A549 (cell line): Measurements from ENCODE around the gene NAV2.
A peak's percentile ranks its signal among the peaks of the same experiment; 100 is the strongest.

Source experiments
- BHLHE40 ChIP-seq: IDR thresholded peaks from 2 replicates; pipeline ENCODE4 v1.6.1; 2012; ENCODE audit warnings: low read depth, low read length, inconsistent platforms
- CHD2 ChIP-seq: fragments of 150-350 bp; IDR thresholded peaks from 2 replicates; pipeline ENCODE4 v1.6.1; 2014; ENCODE audit warnings: low read length; ENCODE audit not compliant: partially characterized antibody
- POLR2A ChIP-seq: IDR thresholded peaks from 2 replicates; pipeline ENCODE4 v1.6.1; 2012; ENCODE audit warnings: mild to moderate bottlenecking, low read length
- POLR2AphosphoS2 ChIP-seq: conservative IDR thresholded peaks from 2 replicates; pipeline ENCODE4 v1.6.1; 2012; ENCODE audit warnings: low read length, improper control_type of control experiment, inconsistent platforms
- TF ChIP-seq, protein P1 (sequence below): fragments of >200 bp; sonication (Bioruptor Twin); formaldehyde crosslinking; IDR thresholded peaks from 3 replicates; pipeline ENCODE4 v1.5.1; 2016
- TF ChIP-seq, protein P2 (sequence below): fragments of 450-650 bp; IDR thresholded peaks from 2 replicates; pipeline ENCODE4 v1.6.1; 2014; ENCODE audit warnings: antibody characterized with exemption

DNA sequence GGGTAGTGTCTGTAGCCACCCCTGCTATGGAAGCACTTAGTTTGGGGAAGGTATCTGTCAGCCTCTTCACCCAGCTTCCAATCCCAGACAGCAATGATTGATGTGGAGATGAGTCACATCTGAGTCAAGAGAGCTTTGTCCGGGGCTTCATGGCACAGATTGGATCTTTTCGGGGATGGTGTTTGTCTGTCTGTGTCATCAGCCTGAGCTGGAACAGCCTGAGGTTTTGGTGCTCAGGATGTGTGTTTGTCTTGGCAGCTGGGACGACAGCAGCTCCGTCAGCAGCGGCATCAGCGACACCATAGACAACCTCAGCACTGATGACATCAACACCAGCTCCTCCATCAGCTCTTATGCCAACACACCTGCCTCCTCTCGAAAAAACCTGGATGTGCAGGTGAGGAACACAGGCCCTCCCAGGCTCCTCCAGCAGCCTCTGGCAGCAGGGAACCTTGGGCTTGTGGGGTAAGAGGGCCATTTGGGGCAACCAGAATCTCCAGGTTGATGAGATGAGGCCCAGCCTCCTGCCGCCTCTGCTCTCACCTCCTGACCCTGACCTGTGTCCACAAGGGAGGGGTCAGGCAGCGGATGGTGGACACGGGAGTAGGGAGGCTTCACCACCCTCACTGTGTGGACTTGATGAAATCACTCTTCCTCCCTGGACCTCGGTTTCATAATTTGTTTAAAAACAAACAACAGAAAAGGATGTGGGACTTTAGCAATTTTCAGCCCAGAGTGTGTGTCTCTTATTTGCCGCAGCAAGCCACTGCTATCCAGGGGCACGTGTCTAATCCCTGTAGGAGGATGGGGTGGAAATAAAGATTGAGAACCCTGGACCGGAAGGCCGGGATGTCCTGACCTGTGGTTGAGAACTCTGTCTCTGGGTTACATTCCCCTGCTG, 323.3 kb downstream of the NAV2 start:
- TF ChIP-seq, protein P1, sequence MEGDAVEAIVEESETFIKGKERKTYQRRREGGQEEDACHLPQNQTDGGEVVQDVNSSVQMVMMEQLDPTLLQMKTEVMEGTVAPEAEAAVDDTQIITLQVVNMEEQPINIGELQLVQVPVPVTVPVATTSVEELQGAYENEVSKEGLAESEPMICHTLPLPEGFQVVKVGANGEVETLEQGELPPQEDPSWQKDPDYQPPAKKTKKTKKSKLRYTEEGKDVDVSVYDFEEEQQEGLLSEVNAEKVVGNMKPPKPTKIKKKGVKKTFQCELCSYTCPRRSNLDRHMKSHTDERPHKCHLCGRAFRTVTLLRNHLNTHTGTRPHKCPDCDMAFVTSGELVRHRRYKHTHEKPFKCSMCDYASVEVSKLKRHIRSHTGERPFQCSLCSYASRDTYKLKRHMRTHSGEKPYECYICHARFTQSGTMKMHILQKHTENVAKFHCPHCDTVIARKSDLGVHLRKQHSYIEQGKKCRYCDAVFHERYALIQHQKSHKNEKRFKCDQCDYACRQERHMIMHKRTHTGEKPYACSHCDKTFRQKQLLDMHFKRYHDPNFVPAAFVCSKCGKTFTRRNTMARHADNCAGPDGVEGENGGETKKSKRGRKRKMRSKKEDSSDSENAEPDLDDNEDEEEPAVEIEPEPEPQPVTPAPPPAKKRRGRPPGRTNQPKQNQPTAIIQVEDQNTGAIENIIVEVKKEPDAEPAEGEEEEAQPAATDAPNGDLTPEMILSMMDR, result 0 out of 3 replicates have a peak, but pooled peaks have one; percentile 11
- TF ChIP-seq, protein P2, sequence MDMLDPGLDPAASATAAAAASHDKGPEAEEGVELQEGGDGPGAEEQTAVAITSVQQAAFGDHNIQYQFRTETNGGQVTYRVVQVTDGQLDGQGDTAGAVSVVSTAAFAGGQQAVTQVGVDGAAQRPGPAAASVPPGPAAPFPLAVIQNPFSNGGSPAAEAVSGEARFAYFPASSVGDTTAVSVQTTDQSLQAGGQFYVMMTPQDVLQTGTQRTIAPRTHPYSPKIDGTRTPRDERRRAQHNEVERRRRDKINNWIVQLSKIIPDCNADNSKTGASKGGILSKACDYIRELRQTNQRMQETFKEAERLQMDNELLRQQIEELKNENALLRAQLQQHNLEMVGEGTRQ, result peak; percentile 28; the same call in 1 of the 2 replicates
- no peak for TF ChIP-seq CHD2
- TF ChIP-seq POLR2A, result no peak
- TF ChIP-seq POLR2AphosphoS2, result no peak
- TF ChIP-seq BHLHE40, result peak; percentile 46; the same call in 1 of the 2 replicates
